Measurements from ENCODE around the gene POU4F3.

Gene POU4F3

DNA sequence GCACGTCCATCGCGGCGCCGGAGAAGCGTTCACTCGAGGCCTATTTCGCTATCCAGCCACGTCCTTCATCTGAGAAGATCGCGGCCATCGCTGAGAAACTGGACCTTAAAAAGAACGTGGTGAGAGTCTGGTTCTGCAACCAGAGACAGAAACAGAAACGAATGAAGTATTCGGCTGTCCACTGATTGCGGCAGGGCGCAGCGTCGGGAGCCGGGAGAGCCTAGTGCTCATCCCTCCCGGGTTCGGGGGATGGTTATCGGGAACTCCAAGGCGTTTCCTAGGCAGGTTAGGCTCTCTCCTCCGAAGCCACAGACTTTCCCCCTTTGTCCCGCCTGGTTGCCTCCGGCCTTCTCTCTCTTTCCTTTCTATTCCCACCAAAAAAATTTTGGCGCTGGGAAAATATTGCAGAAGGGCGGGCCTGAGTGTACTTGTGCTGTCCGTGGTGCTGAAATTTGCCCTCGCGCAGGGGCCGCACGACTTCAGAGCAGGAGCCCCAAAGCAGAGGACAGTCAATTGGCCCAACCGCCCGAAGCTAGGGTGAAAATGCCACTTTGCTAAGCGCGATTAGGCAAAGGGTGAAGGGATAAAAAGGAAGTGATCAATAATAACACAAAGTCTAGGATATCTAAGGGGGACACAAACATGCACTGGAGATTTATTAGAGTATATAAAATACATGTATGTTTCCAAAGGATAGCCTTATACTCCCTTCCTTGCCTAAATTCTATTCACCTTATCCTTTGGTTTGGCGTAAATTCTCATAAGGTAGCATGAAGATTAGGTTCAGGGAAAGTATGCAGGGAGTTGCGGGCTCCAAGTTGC lies 1.8 kb downstream of the POU4F3 start:
- POLR2A ChIA-PET: no interaction called here
- DNase-seq (ENCODE audit: extremely low spot score): peak; percentile 62
- CTCF ChIA-PET: no interaction called here

DNA sequence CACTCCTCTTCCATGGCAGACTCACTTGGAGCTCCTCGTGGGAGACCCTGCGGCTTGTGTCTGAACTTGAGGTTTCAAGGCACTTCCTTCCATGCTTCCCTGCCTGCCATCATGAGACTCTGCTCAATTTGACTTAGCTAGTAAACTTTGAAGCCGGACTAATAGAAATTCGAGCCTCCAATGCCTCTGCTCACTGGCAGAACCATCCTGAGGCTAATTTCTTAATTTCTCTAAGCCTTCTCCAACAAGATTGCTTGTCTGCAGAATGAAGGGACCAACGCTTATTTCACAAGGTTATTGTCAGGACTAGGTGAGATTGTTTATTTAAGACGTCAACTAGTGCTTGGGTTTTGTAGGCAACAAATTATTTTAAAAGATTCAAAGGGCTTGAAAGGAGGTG lies 3.2 kb downstream of the POU4F3 start:
- DNase-seq (ENCODE audit: extremely low spot score): no peak
- TF ChIP-seq LEF1 (IDR thresholded peaks at IDR 0.05; ENCODE audit: borderline replicate concordance): no peak
- ChIA-PET CTCF (interaction anchor here (1.0 kb wide), 1 partner anchor 10 kb away, joined by 3 read pairs; no protein-coding TSS in a partner anchor), POLR2A (no interaction called here)

More for the DNA sequence above, 1.8 kb downstream of the POU4F3 start:
- TF ChIP-seq, protein P1, sequence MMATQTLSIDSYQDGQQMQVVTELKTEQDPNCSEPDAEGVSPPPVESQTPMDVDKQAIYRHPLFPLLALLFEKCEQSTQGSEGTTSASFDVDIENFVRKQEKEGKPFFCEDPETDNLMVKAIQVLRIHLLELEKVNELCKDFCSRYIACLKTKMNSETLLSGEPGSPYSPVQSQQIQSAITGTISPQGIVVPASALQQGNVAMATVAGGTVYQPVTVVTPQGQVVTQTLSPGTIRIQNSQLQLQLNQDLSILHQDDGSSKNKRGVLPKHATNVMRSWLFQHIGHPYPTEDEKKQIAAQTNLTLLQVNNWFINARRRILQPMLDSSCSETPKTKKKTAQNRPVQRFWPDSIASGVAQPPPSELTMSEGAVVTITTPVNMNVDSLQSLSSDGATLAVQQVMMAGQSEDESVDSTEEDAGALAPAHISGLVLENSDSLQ (IDR thresholded peaks at IDR 0.05): no peak
- no peak for TF ChIP-seq ZNF384 (IDR thresholded peaks at IDR 0.05)
- TF ChIP-seq LEF1 (IDR thresholded peaks at IDR 0.05; ENCODE audit: borderline replicate concordance): no peak
- TF ChIP-seq FOXA1 (IDR thresholded peaks at IDR 0.05): no peak
- TF ChIP-seq FOXM1 (IDR thresholded peaks at IDR 0.05; ENCODE audit: borderline replicate concordance): no peak
- TF ChIP-seq FOXK2 (IDR thresholded peaks at IDR 0.05): no peak
- TF ChIP-seq L3MBTL2 (conservative IDR thresholded peaks at IDR 0.05): no peak
- no peak for TF ChIP-seq ELF4 (IDR thresholded peaks at IDR 0.05)
- TF ChIP-seq SP1 (IDR thresholded peaks at IDR 0.05): no peak
- no peak for TF ChIP-seq TARDBP (IDR thresholded peaks at IDR 0.05)
- TF ChIP-seq ARNT (IDR thresholded peaks at IDR 0.05): no peak
- no peak for TF ChIP-seq HDGF (IDR thresholded peaks at IDR 0.05; ENCODE audit: borderline replicate concordance)
- TF ChIP-seq BHLHE40 (IDR thresholded peaks at IDR 0.05; ENCODE audit: borderline replicate concordance): no peak
- no peak for TF ChIP-seq CTBP1 (IDR thresholded peaks at IDR 0.05; ENCODE audit: borderline replicate concordance)
- no peak for TF ChIP-seq SUZ12 (IDR thresholded peaks at IDR 0.05)
- no peak for TF ChIP-seq NFRKB (IDR thresholded peaks at IDR 0.05)

DNA sequence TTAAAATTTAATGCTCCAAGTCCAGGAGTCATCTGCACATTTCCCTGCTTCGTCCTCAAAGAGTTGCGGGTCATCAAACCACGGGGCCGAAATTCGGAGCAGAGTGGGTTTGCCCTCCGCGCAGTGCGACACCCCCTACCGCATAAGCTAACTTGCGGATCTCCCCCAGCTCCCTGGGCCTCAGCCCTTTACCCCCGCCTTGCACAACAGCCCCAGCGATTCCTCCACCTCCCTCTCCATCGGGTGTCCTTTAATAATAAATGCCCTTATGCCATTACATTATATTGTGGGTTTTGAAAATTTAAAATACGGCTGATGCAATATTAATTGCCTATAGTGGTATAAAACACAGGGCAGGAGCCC lies 3.9 kb downstream of the POU4F3 start:
- CTCF ChIA-PET: interaction anchor here (1.0 kb wide), 1 partner anchor 10 kb away, joined by 3 read pairs; no protein-coding TSS in a partner anchor
- POLR2A ChIA-PET: no interaction called here
- no peak for DNase-seq (ENCODE audit: extremely low spot score)
- no peak for TF ChIP-seq ELF4 (IDR thresholded peaks at IDR 0.05)
- no peak for TF ChIP-seq BHLHE40 (IDR thresholded peaks at IDR 0.05; ENCODE audit: borderline replicate concordance)
- TF ChIP-seq CTBP1 (IDR thresholded peaks at IDR 0.05; ENCODE audit: borderline replicate concordance): no peak
- TF ChIP-seq LEF1 (IDR thresholded peaks at IDR 0.05; ENCODE audit: borderline replicate concordance): no peak
- no peak for TF ChIP-seq ARNT (IDR thresholded peaks at IDR 0.05)

DNA sequence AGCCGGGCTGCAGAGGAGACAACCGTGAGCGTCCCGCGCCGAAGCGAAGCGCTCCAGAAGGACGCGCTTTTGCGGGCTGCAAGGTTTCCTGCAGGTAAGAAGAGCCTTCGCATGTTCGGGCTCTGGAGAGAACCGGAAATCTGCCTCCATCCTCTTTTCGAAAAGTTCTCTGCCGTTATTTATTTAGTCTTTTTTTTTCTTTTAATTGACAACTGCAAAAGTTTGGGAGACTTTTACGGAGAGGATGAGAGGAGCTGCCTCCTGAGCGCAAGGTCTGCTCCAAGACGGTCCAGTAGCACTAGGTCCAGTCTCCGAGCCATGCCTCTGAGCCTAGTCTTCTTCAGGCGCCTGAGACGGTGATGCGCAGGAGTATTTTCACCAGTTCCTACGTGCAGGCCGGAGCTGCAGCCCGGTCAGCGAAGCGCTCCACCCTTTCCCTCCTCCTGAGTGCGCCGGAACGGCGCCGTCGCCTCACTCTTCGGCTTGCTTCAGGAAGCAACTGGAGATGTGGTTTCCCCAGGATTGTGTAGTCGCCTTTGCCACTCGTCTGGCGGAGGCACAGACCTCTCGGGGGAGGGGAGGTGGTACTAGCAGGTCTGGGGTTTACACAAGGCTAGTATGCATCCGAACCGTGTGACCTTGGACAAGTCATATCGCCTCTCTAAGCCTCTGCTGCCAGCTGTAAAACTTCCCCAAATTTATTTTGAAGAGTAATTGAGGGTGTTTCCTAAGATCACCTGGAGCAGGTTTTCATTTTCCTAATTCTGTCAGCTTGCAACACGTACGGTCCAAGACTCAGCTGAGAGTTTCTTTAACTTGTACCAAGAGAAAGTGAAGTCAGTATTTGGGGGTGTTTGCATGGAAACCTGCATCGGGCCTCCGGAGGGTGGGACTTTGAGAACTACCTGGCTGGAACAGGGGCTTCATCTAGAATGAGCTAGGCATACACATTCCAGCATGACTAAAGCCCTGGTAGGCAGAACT lies 4.5 kb downstream of the POU4F3 start:
- TF ChIP-seq TARDBP (IDR thresholded peaks at IDR 0.05) (no peak), ELF4 (IDR thresholded peaks at IDR 0.05) (no peak), NFRKB (IDR thresholded peaks at IDR 0.05) (no peak), FOXK2 (IDR thresholded peaks at IDR 0.05) (no peak), FOXA1 (IDR thresholded peaks at IDR 0.05) (no peak), CTBP1 (IDR thresholded peaks at IDR 0.05; ENCODE audit: borderline replicate concordance) (no peak)
- DNase-seq (ENCODE audit: extremely low spot score): no peak
- ChIA-PET CTCF (no interaction called here), POLR2A (no interaction called here)

DNA sequence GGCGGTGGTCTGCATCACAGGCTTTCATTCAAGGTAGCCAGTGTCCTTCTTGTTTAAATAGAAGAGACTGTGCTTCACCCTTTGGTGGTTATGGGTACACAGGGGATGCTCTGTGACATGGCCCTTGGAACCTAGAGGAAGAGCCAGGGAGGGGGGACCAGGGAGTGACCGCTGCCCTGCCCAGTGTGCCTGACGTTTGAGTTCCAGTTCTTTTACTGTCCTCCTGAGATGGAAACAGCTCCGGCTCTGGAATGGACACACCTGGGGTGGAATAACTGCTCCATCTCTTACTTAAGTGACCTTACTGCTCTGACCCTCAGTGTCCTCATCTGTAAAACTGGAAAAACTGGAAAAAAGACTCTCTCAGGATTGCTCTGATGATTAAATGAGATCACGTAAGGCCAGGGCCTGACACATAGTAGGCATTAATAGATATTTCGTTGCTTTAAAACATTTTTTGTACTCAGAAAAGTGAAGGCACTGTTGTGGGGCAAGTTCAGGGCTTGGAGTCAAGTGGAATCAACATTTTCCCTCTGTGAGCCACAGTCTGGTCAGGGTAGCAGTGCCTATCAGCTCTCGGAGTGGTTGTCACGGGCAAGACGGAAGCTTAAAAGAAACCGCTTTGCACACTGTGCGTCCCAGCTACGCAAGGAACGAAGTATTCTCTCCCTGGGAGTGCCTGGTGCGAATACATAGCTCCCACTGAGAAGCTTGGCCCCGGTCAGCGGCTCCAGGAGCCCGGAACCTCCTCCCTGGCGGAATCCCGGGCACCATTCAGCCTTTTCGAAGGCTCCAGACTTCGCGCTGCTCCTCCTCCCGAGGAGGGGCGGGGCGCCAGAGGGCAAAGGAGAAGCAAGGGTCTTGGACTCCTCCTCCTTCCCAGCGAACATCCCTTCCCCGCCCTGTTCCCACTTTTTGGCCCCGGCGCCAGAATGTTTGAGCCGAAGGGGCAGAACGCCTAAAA lies 5.8 kb downstream of the POU4F3 start:
- POLR2A ChIA-PET: no interaction called here
- no peak for TF ChIP-seq ELF4 (IDR thresholded peaks at IDR 0.05)
- no peak for TF ChIP-seq FOXA1 (IDR thresholded peaks at IDR 0.05)
- TF ChIP-seq L3MBTL2 (conservative IDR thresholded peaks at IDR 0.05): no peak
- TF ChIP-seq NFRKB (IDR thresholded peaks at IDR 0.05): no peak
- TF ChIP-seq SUZ12 (IDR thresholded peaks at IDR 0.05): no peak
- TF ChIP-seq ARNT (IDR thresholded peaks at IDR 0.05): no peak
- CTCF ChIA-PET: no interaction called here
- no peak for DNase-seq (ENCODE audit: extremely low spot score)

DNA sequence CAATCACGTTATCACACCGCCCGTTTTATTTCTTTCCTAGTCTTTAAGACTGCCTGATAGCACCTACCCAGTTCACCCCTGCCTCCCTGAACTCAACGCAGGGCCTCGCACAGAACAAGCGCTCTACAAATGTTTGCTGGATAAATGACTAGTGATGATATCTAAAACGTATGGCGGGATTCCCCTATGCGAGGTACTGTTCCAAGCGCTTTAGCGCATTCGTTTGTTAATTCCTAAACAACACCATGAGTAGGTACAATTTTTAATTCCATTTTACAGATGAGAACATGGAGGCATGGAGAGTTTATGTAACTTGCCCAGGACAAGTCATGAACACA lies 6.6 kb downstream of the POU4F3 start:
- POLR2A ChIA-PET: no interaction called here
- CTCF ChIA-PET: no interaction called here
- TF ChIP-seq ARNT (IDR thresholded peaks at IDR 0.05) (no peak), TARDBP (IDR thresholded peaks at IDR 0.05) (no peak), HDGF (IDR thresholded peaks at IDR 0.05; ENCODE audit: borderline replicate concordance) (no peak), LEF1 (IDR thresholded peaks at IDR 0.05; ENCODE audit: borderline replicate concordance) (no peak), SUZ12 (IDR thresholded peaks at IDR 0.05) (no peak), FOXM1 (IDR thresholded peaks at IDR 0.05; ENCODE audit: borderline replicate concordance) (no peak), FOXK2 (IDR thresholded peaks at IDR 0.05) (no peak)
- DNase-seq (ENCODE audit: extremely low spot score): no peak

All from HEK293T (cell line).